SH-SY5Y (cell line): Measurements from ENCODE around the gene NAP1L5.

ENCODE experiments used
- GATA2 ChIP-seq: IDR thresholded peaks from 2 replicates; pipeline ENCODE4 v1.6.1; 2011; ENCODE audit warnings: mild to moderate bottlenecking, low read depth, low read length
- GATA3 ChIP-seq: IDR thresholded peaks from 2 replicates; pipeline ENCODE4 v1.6.1; 2011; ENCODE audit warnings: low read depth, mild to moderate bottlenecking, low read length, moderate library complexity

The NAP1L5 gene

DNA sequence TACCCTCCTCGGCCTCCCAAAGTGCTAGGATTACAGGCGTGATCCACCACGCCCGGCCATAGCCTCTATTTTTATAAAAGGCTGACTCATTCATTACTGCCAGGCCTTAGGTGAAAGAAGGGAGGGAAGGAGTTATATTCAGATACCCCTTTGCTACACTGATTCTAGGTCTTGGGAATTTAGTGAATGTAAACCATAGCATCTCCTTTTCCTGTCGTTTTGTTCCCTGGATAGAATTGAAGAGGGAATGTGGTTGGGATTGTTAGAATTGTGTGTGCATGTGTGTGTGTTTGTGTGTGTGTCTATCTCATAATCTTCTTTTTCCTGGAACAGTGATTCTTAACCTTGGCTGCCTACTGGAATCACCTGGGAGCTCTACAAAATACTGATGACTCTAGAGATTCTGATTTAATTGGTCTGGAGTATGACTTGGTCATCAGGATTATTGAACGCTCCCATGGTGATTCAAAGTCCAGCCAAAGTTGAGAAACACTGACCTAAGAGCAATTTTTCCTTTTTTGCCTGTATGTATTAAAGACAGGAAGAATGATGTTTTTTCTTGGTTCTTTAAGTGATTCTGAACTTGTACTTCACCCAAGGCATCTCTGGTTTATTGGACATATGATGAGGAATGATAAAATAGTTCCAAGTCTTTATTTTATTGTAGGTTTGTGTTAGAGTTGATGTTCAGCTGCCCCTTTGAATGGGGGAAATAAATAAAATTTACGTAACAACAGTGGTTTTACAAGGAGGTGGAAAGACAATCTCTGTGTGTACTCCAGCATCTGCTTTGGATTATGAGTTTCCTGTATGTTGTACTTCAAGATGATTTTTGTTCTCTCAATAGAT is 37.0 kb downstream of the NAP1L5 start:
- TF ChIP-seq GATA2 (no peak), GATA3 (no peak)

DNA sequence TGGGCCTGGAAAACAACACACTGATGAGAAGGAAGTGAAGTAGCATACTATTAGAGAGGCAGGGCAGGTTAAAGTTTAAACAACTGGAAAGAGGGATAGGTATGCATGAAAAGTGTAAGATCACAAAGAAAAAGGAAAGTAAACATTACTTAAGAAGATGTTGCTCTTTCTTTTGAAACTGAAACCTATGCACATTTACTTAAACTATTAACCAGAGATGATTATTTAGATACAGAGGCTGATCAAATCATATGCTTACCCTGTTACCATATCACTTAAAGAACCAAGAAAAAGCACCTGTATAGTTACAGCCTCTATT is 37.8 kb downstream of the NAP1L5 start:
- TF ChIP-seq GATA2 (no peak), GATA3 (no peak)

DNA sequence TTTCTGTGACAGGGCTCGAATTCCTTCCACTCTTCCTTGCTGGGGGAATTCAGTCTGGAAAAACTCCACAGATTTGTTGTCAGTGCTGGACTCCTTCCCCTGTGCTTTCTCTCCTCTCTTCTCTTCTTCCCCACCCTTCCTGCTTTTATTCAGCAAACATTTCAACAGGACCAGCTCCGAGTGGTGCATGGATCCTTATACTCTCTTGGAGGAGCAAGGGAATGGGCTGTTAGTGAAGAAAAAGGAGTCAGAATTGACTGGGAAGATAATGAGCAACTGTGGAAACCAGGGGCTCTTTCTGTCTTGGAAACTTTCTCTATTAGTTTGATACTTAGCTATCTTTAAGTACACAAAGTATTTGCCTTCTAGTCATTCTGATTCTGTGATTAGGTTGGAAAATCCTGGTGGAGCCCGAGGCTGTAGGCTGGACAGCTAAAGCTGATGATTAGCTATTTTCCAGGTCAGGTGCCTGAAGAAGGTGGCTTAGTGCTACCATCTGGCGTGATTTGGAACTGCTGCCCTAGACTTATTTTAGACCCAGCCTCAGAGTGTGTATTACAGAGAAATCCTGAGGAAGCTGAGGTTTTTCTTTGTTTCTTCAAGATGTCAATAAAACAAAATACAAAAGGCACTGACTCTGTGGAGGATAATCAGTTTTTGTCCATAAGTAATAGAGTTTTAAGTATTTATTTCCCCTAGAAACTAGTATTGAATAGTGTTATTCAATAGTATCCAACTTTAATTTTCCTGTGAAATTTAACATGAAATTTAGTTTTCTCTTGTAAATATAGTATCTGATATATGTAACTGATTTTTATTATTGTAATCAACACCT is 38.4 kb downstream of the NAP1L5 start:
- TF ChIP-seq GATA3 (no peak), GATA2 (no peak)

DNA sequence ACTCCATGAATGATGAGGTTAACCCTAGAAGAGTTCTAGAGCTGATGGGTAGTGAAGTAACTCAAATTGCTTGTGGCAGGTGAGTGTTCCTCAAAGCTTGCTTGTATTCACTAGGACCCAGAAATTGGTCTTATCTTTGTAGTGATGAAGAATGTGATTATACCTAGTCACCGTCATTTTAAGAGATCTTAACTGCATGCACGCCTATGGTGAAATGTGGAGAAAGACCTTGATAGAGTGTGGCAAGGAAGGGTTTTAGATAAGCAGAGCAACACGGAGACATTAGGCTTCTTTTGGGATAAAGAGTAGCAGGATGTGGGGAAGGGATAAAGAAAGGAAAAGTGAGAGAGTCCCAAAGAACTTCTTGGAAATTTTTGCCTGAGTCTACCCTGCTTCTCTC is 42.4 kb downstream of the NAP1L5 start:
- TF ChIP-seq GATA3 (no peak), GATA2 (no peak)

DNA sequence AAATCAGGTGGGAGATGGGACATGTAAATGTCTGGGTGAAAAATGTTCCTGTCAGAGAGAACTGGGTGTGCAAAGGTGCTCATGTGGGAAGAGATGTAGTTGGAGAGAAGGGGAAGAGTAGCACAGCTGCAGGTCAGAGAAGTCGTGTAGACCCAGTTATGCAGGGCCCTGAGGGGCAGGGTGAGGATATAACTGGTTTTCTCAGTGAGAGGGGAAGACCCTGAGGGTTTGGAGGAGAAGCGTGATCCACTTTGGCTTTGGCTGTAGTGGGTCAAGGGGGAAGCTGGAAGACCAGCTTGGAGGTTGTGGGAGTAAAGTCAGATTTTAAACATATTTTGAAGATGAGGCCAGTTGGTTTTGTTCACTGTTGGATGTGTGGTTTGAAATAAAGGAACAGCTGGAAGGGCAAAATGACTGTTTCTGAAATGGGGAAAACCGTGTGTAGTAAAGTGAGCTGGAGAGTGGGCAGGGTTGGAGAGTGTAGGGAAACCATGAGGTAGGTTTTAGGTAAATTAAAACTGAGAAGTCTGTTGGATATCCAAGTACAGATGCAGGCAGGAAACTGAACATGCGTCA is 44.2 kb downstream of the NAP1L5 start:
- TF ChIP-seq GATA2, result no peak
- no peak for TF ChIP-seq GATA3

DNA sequence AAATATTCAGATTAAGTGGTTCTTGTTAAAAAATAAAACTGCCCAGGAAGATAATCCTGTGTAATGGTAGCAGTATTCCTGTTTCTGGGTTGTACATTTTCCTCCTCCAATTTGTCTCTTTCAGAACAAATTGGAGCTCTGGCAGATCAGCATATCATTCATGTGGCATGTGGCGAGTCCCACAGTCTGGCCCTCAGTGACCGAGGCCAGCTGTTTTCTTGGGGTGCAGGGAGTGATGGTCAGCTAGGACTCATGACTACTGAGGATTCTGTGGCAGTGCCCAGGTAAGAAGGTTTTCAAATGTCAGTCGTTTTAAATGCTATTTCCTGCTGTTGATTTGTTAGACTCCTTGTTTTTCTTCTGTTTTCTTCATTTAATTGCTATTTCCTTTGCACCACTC is 47.9 kb downstream of the NAP1L5 start:
- TF ChIP-seq GATA3, result no peak
- TF ChIP-seq GATA2, result no peak

DNA sequence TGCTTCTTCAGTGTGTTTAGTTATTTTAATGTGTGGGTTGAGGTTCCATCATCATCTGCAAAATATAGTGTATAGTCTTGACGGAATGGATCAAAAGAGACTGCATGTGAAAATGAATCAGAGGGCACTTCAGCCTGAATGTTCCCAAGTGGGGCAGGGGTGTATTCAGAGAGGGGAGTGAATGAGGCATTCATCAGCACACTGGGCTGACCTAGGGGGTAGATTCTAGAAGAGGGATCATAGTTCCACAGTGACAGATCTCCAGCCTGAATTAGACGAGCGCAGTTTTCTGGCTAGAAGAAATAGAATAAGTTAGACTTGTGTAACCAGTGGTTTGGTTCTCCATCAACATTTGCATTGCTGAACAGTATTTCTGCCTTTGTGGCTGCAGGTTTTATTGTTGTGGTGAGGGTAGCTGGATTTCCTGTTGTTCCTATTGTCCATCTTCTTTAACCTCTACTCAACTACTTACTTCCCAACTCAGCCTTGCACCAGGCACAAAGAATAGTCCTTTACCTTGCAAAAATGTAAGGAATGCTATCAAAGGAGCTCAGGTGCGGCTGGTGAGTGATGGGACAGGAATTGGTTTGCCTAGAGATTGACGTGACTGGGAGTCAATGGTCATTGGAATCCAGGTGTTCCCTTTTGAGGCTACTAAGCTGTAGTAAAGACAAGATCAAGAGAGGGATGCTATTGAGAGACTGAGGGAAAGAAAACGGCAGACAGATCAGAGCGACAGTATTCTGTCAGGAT is 50.9 kb downstream of the NAP1L5 start:
- TF ChIP-seq GATA2 (no peak), GATA3 (no peak)

DNA sequence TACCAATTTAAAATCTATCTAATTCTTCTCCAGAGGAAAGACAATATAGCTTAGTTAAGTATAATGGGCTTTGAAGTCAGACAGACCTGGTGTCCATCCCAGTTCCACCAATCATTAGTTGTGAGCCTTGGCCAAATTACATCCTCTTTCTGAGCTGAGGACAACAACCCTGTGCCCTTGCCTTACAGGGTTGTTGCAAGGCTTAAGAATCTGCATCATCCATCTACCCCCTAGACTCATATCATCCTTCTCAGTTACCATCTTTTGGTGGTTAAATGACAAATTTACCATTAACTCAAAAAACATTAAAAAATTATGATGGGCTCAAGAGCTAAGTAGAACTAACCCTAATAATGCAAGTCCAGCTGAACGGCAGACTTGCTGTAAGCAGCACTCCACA is 51.6 kb downstream of the NAP1L5 start:
- TF ChIP-seq GATA2 (no peak), GATA3 (no peak)
